ENCODE data around the gene MAP1A.

- no peak for TF ChIP-seq CTCF (IDR thresholded peaks at IDR 0.05)
- no peak for TF ChIP-seq ZFX (IDR thresholded peaks at IDR 0.05; ENCODE audit: borderline replicate concordance)
Measured at GRCh38 chr15:43487271-43487895, 30.0 kb upstream of the MAP1A start.
